ENCODE data around the gene SHH.

Gene SHH

DNA sequence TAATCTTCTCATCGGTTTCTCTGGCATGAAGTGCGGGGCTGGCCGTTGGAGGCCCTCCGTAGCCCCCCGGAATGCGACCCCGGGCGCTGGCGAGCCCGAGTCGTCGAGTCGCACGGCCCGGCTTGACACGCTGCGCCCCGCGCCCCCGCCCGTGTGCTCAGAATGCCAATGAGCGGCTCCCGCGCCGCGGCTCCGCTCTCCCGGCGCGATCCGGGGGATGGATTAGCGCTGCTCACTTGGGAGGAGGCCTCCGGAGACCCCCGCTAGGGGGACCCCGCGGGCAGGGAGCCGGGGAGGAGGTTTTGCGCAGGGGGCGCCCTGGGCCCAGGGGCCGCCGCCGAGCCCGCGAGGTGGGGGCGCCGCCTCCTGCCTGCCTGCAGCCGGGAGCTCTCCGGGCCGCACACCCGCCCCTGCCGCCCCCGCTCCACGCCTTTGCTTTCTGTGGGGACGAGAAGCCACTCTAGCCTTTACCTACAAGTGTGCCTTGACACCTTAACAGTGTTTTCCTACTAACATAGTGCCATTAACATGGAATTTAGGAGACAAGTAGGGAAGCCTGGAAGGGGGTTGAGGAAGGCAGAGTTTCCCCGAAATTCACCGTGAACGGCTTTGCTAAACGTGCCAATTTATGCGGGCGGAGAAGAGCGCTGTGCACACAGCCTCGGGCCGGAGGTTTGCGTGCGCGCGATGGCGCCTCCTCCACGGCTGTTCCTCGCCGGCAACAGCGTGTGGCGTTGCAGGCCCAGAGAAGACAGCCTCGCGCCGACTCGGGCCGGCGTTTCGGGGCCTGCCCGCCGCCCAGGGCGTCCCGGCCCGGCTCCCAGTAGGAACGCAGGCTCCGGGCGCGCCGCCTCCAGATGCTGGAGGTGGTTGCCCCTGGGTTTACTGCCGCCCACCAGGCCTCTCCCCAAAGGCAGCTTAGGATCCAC is 7.1 kb downstream of the SHH start:
- DNase-seq, result peak; percentile 40

DNA sequence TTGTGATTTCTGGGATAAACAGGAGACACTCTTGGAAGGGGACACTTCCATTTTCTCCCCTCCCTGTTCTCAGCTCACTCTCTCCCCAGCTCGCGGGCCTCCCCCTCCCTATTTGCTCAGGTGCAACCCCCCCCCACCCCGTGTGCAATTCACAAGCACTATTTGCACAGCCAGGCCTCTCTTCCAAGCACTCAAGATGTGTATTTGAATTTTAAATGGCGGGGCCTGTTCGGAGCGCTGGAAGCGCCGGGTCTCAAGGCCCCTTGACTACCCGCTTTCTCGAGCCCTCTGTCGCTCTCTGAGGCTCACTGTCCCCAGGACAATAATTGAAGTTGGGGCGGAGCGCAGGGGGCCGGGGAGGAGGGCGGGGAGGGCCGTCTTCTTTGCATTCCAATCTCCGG is 7.8 kb downstream of the SHH start:
- no peak for DNase-seq

DNA sequence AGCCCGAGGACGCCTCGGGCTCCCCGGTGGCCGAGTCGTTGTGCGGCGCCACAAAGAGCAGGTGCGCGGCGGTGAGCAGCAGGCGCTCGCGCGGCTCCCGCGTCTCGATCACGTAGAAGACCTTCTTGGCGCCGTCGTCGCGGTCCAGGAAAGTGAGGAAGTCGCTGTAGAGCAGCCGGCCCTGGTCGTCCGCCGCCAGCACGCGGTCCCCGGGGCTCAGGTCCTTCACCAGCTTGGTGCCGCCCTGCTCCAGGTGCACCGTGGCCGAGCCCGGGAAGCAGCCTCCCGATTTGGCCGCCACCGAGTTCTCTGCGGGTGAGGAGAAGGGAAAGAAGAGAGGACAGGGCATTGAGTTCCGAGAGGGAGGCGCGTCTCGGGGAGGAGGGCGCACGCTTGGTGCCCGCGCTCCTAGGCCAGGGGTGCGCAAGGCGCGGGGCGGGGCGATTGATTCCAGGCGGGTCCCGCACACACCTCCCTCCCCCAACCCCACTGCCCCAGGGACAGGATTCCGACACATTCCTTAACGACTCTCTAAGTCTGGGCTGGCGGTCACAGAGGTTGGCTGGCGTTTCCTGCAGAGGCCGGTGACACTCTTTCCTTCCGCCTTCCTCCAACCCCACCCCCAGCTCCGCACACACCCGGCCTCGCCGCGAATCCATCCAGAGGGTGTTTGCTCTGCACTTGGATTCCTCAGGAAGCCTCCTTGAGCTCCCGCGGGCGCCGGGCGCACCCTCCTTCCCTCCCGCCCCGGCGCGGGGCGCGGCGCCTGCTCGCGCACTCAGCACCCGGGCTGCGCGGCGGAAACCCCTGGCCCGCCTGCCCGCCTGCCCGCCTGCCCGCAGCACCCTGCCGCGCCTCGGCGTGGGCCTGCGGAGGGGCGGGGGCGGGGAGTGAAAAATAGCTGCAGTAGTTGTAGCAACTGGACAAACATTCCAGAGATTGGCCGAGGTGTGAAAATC is 8.6 kb downstream of the SHH start:
- DNase-seq, result no peak

DNA sequence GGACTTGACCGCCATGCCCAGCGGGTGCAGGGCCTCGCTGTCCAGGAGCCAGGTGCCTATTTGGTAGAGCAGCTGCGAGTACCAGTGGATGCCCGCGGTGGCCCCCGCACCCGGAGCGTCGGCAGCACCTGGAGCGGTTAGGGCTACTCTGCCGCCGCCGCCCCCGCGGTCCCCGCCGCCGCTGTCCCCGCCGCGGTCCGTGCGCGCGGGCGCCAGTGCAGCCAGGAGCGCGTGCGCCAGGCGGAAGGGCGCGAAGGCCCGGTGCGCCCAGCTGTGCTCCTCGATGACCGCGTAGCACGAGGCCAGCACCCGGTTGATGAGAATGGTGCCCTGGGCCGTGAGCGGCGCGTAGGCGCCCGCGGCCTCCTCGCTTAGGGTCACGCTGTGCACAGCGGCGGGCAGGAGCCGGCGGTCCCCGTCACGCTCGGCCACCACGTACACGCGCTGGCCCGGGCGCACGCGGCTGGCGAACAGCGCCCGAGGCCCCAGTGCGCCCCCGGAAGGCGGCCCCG is 9.3 kb downstream of the SHH start:
- DNase-seq, result no peak

DNA sequence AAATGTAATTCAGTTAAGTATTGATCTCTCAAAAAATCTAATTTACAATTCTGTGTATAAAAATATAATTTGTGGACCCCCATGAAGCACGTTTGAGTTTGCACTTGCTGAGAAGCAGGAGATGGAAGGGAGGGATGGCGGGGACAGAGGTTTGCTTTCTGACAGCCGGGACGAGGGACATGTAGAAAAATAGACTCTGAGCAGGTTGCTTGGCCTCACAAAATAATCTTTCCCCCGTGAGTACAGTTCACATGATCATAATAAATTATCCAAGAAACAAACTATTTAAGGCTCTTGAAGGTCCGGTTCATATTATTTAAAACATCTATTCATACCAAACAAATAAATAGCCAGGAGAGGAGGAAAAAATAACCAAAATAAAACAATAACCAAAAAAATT is 10.0 kb downstream of the SHH start:
- DNase-seq, result no peak

DNA sequence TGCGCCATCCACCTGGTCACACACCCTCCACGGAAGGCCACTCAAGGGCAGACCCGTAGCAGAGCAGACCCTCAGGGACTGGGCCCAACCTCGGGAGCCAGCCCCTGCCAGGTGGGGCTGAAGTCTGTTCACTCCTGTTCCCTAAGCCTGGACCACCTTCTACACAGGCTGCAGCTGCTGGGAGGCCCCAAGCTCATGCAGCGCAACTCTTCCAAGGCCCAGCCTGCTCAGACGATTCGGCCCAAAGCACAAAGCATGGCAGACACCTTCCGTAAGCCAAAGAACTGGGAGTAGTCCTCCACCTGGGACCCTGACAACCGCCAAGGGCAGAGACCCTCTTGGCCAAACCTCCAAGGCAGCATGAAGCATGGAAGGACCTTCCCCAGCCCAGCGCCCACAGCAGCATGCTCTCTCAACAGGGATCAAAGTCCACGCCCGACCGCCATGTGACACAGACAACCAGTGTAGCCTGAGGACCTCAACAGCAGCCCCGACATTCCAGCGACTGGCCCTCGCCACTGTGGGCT is 11.5 kb downstream of the SHH start:
- DNase-seq, result no peak

DNA sequence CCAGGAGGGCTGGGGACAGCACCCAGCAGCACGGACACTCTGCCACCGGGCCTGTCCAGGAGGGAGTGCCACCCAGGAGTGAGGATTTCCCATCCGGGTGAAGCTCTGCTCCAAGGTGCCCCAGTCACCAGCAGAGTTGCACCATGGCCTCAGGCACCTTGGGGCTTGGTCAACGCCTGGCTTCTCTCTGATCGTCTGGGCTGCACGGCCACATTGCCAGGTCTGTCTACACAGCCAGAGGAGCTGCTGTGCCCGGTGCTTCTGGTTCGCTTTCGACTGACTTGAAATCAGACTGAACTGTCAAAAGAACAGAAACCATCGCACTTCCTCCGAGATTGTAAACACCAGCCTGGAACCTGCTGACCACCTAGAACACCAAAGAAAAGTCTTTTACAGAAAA is 12.0 kb downstream of the SHH start:
- DNase-seq, result no peak

DNA sequence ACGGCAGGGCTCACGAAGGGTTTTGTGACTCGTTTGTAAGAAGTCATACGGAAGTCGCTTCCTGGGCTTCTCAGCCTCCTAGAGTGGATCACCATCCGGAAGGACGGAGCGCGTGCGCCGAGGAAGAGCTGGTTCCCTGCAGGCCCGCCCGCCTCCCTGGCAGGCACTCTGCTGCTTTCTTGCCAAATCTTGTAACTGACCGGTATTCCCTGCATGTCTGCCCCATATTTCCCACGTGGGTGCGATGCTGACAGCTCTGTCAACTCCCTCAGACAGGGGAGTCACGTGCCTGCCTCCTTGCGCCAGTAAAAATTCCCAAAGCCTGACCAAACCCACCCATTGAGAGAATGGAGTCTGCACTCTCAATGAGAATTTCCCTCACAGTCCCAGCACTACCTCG is 12.7 kb downstream of the SHH start:
- no peak for DNase-seq

DNA sequence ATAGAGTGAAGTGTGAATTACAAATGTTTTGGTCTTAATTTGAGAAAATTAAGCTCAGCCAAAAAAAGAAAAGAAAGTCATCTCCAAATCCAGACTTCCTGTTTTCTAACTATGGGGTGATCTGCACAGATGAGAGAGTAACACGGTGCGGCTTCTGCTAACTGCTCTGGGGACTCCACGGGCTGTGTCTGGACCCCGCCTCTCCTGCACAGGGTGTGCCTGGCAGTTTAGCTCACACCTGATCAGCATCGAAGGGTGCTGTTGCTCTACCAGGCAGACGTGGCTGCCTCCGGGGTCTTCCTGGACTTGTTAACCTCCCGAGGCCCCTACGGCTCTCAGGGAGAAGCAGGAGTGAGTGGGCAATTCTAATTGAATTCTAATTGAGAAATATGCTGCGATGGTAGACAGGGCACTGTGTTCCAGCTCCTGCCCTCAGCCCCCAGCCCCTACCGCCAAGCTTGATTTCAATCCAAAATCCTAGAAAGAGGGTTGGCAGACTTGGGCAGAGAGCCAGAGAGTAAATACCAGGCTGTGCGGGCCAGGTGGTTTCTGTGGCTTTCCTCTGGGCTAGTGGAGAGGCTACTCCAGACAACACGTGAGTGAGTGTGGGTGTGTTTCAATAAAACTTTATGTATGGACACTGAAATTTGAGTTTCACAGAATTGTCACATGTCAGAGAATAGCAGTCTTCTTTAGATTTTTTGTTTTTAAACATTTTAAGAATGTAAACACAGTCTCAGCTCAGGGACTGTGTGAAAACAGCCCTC is 13.4 kb downstream of the SHH start:
- DNase-seq, result peak; percentile 19

DNA sequence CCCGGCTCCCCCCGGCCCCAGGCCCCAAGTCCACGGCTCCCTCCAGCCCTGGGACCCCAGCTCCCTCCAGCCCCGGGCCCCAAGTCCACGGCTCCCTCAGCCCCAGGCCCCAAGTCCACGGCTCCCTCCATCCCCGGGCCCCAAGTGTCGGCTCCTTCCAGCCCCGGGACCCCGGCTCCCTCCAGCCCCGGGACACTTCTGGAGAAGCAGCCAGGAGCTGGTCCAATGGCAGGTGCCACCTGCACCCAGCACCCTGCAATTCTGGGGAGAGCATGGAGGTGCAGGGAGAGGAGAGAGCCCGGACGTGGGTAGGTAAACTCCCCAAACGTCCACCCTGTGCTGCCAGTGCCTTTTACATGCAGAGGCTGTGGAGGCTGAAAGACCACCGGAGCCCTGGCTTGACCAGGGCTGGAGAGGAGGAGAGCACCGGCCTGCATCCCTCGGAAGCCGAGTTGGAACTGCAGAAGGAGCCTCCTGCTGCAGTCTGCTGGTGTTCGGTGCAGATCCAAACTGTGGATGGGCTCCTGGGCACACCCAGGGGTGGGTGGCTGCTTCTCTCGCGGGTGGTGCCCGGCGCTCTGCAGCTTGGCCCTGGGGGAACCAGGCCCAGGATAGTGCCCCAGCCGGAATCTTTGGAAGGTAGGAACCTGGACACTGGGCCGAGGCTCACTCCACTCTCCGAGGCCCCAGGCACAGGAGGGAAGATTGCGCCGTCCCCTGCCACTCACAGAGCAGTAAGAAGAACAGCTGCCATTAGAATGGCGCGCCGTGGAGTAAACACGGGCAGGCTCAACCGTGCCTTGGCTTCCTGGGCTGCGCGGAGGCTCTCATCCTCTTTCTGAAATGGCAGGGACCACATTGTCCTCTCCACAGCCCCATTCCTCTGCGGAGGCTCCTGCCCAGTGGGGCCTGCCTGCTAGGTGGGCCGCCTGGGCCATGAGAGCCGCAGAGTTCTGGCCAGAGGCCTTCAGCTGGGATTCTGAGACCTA is 14.7 kb downstream of the SHH start:
- DNase-seq, result no peak

DNA sequence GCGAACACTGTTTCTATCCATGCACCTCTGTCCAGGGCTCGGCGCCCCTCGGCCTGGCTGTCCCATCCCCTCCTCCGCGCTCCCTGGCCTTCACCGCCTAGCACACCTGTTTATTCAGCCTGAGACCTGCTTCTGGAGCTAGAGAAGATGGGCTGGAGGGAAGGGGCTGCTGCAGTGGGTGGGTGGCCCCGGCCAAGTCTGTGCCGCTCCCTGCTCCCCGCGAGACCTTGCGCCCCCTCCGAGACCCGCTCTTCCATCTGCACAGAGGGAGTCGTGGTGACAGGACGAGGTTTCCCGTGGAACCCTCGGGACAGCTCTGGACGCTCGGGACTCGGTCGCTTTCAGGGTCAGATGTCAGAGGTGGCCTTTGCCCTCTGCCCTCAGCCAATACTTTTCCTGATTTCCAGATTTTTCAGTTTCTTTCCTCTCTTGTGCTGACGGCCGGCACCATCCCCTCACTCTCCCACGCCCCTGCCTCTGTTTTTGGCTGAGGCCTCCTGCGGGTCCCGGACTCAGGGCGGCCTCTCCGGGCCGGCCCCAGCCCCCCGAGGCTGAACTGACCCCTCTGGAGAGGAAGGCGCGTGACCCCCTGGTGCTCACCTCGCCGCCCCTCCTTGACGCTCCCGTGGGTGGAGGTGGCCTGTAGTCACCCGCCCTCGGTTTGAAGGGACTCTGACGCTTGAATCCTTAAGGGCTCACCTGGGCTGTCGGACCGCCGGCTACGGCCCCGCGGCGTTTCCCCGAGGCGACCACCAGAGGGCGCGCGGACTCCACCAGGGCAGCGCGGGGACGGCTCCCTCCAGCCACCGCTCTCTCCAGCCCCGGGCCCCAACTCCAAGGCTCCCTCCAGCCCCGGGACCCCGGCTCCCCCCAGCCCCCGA is 15.6 kb downstream of the SHH start:
- DNase-seq, result peak; percentile 52

DNA sequence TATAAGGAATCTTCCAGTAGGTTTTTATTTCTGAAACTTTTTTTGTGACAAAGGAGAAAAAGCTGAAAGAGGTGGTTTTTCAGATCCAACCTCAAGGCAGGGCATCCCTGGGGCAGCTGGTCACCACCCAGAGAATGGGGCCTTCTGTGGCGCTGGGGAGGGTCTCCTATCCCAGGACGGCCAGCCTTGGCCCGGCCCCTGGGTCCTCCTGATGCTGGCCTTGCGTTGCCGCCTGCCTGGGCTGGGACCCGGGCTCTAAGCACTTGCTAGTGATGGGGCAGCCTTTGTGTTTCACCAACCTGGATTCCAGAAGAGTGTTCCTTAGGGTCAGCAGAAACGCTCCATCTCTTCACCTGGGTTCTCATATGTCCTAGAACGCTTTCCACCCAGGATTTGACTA is 16.3 kb downstream of the SHH start:
- DNase-seq, result no peak

DNA sequence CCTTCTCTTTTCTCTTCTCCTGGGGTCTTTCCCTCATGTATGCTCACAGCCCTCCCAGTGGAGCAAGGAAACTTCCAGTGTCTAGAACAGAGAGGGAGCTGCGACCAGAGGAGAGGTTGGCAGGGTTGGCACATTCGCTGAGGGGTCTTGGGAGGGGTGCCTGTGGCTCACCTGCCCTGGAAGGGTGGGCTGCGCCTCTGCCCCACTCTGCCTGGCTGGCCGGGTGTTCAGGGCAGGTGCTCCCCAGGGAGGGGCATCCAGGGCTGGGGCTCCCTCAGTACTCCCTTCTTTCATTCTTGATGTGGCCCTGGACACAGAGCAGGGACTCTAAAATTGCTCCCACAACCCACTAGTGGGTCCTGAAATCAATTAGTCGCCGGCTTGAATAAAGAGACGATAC is 16.9 kb downstream of the SHH start:
- no peak for DNase-seq

DNA sequence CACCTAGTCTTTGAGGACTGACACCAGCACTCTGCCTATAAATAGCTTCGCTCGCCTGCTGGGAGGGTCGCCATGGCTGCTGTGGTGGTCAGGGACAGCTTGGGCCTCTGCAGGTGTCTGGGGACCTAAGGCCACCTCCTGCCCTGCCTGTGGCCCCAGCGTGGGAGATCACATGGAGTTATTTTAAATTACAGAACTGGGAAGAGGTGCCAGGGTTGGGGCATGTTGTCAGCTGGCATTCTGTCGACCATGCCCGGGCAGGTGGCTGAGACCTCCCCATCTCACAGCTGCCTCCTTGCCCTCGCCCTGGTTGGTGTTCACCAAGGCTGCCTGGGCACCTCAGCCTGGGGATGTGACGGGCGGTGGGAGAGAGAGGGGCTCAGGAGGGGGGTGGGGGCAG is 18.1 kb downstream of the SHH start:
- no peak for DNase-seq

DNA sequence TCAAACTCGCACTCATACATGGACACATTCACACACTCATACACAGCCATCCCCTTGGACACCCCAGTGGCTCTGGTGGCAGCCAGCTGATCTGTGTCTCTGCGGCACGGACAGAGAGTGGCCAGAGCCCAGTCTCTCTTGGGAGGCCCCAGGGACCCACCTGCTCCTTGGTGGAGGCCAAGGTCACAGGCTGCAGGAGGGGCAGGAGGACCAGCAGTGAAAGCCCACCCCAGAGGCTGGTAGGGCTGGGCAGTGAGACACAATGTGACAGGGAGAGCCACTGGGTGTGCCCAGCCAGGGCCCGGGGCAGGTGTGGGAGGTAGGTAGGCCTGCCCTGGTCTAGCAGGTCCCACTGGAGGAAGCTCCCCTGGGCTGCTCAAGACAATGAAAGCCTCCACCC is 18.5 kb downstream of the SHH start:
- DNase-seq, result no peak

DNA sequence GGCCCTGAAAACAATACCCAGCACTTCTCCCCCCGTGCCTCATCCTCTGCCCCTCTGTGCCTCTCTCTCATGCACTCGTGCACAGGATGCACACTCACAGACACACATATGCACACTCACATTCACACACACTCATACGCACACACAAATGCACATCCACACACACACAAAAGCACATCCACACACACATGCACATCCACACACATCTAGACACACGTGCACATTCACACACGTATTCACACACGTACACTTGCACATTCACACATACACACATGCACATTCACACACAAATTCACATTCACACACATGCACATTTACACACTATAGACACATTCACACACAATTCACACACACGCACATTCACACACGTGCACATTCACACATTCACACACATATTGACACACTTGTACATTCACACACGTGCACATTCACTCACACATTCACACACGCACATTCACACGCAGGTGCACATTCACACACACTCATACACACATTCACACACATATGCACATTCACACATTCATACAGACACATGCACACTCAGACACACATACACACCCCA is 19.2 kb downstream of the SHH start:
- no peak for DNase-seq

DNA sequence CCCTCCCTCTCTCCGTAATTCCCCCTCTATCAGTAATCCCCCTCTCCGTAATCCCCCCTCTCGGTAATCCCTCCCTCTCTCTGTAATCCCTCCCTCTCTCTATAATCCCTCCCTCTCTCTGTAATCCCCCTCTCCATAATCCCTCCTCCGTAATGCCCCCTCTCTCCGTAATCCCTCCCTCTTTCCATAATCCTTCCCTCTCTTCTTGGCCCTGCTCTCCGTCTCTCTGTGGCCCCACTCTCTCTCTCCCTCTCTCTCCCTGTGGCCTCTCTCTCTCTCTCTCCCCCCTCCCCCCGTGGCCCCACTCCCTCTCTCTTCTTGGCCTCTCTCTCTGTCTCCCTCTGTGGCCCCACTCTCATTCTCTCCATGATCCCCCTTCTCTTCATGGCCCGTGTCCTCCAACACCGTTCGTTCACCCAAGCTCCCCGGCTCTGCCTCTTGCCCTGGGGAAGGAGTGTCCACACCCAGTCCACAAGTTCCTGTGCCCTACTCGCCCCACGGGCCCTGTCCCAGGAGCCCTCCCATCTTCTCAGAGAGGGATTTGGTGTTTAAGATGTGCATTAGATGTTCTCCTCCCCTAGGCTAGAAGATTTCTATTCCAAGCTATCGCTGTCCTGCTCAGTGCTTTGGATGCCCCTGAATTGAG is 19.8 kb downstream of the SHH start:
- DNase-seq, result no peak

DNA sequence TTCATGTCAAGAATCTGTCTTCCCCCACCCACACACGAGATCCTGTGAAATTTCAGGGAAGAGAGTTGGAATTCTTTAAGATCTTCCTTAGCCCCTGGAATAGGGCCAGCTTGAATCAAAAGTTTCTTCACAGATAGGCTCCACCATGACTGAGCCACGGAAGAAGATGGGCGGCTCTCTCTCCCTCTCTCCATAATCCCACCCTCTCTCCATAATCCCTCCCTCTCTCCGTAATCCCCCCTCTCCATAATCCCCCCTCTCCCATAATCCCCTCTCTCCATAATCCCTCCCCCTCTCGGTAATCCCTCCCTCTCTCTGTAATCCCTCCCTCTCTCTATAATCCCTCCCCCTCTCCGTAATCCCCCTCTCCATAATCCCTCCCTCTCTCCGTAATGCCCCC is 20.4 kb downstream of the SHH start:
- no peak for DNase-seq

DNA sequence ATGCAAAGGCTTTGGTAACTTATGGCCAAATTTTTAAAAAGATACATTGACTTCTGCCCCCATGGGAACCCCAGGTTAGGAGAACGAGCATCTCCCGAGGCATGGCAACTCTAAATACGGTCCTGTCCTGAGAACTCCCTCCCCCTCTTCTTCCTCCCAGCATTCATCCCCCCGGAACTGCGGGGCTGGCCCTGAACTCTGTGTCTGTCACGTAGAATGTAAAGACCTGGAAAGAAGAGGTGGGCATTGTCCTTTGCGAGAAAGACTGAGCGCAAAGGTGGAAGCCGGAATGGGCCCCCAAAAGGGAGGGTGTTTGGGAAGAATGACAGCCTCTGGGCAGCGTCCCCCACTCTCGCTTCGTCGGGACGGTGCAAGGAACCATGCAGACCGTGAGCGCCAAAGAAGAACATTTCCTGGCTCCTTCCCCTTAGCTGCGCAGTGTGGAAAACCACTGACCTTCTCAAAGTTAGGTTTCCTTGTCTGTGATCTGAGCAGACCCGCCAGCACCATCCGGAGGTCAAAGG is 21.0 kb downstream of the SHH start:
- no peak for DNase-seq
